GM12878 (cell line): ENCODE results near the gene CCDC187. TPM values are rescaled to one million over a fixed set of nuclear protein-coding genes. Genes with fewer than 3 reads are reported as not detected.
A peak's percentile ranks its signal among the peaks of the same experiment; 100 is the strongest.

Experiments
- ATAC-seq: fragments of 200-7000 bp; cut with Tn5 transposase; 3 replicates; pipeline ENCODE4 v1.9.1; 2020; ENCODE audit warnings: mild to moderate bottlenecking, moderate library complexity
- BruUV-seq: library from RNA; stranded (reverse); fragments of 400-500 nt; replicated peaks from 2 replicates; lab custom pipeline; 2021; lab: Mats Ljungman, UMichigan
- CTCF ChIA-PET: fragments of 300-600 bp; sonication (Branson Sonifier 250); formaldehyde crosslinking; extraction: SDS; loops from one replicate; lab custom pipeline; 2021; ENCODE audit warnings: inconsistent platforms; lab: Yijun Ruan, JAX
- POLR2A ChIA-PET: fragments of 350-600 bp; formaldehyde crosslinking; extraction: SDS; loops from one replicate; lab custom pipeline; 2021; ENCODE audit warnings: inconsistent platforms; lab: Charles Lee
- RAD21 ChIA-PET: fragments of 300-600 bp; sonication (Branson Sonifier 250); formaldehyde crosslinking; loops from one replicate; lab custom pipeline; 2023; ENCODE audit warnings: antibody characterized with exemption; ENCODE audit not compliant: unreplicated experiment; lab: Charles Lee
- SMC1A ChIA-PET: fragments of 300-600 bp; sonication (Branson Sonifier 250); formaldehyde crosslinking; loops from one replicate; lab custom pipeline; 2023; ENCODE audit not compliant: unreplicated experiment, uncharacterized antibody; lab: Charles Lee
- DNase-seq: peaks from one replicate; pipeline ENCODE4 v3.0.0-alpha.2; 2011; ENCODE audit warnings: low read depth, low spot score
- FAIRE-seq: peaks from 3 replicates; lab custom pipeline; 2011; peaks lifted over from hg19 to GRCh38; lab: Jason Lieb, UNC
- H2AFZ ChIP-seq: 2 replicates; pipeline ENCODE4 v1.6.0; 2011; ENCODE audit warnings: low read depth, low read length, control low read depth; ENCODE audit not compliant: control insufficient read depth
- H3K27ac ChIP-seq: 2 replicates; pipeline ENCODE4 v1.5.1; 2011; ENCODE audit warnings: control low read depth; ENCODE audit not compliant: control insufficient read depth, insufficient read depth
- H3K27me3 ChIP-seq, 2 experiments: replicated peaks in 1 of 2; 2 replicates each; pipeline versions ENCODE4 v1.6.0 to v1.6.1; 2011; ENCODE audit warnings: low read length in 1 of 2; ENCODE audit not compliant: control insufficient read depth in 2 of 2, insufficient read depth in 2 of 2
- H3K36me3 ChIP-seq, 2 experiments: 2 replicates each; pipeline ENCODE4 v1.5.1; 2011; ENCODE audit warnings: low read length in 1 of 2; ENCODE audit not compliant: control insufficient read depth in 2 of 2, insufficient read depth in 2 of 2
- H3K4me1 ChIP-seq: 2 replicates; pipeline ENCODE4 v1.6.1; 2011; ENCODE audit warnings: mild to moderate bottlenecking, low read length, moderate library complexity, mixed read lengths; ENCODE audit not compliant: control insufficient read depth, insufficient read depth
- H3K4me2 ChIP-seq: 2 replicates; pipeline ENCODE4 v1.6.0; 2011; ENCODE audit warnings: control low read depth; ENCODE audit not compliant: control insufficient read depth, insufficient read depth
- H3K4me3 ChIP-seq: fragments of 200-600 bp; sonication (generic); 2 replicates; pipeline ENCODE4 v1.5.1; 2016
- H3K79me2 ChIP-seq: 2 replicates; pipeline ENCODE4 v1.6.0; 2011; ENCODE audit warnings: low read length; ENCODE audit not compliant: control insufficient read depth, insufficient read depth
- H3K9ac ChIP-seq: 2 replicates; pipeline ENCODE4 v1.8.0; 2011; ENCODE audit warnings: low read length, control low read depth, mixed read lengths; ENCODE audit not compliant: control insufficient read depth, insufficient read depth
- H3K9me3 ChIP-seq: replicated peaks from 3 replicates; pipeline ENCODE4 v1.5.1; 2011; ENCODE audit warnings: mild to moderate bottlenecking, low read length; ENCODE audit not compliant: control insufficient read depth, insufficient read depth
- H4K20me1 ChIP-seq: 2 replicates; pipeline ENCODE4 v1.6.0; 2011; ENCODE audit not compliant: control insufficient read depth, insufficient read depth
- BACH1 ChIP-seq: fragments of 450-650 bp; IDR thresholded peaks from 2 replicates; pipeline ENCODE4 v1.6.1; 2017; ENCODE audit warnings: mild to moderate bottlenecking, borderline replicate concordance
- BCL11A ChIP-seq: IDR thresholded peaks from 2 replicates; pipeline ENCODE4 v1.6.1; 2011; ENCODE audit warnings: low read depth, low read length
- EGR1 ChIP-seq, 2 experiments: IDR thresholded peaks; 1 replicate in 1 of 2; 2 replicates in 1 of 2; pipeline ENCODE4 v1.6.1; 2011 to 2012; ENCODE audit warnings: low read depth in 2 of 2, low read length in 2 of 2, borderline replicate concordance in 1 of 2, mild to moderate bottlenecking in 1 of 2, moderate library complexity in 1 of 2
- ESRRA ChIP-seq: IDR thresholded peaks from 2 replicates; pipeline ENCODE4 v1.6.1; 2012; ENCODE audit warnings: mild to moderate bottlenecking, low read length, improper control_type of control experiment
- FOXM1 ChIP-seq: IDR thresholded peaks from 2 replicates; pipeline ENCODE4 v1.6.1; 2012; ENCODE audit warnings: low read depth, mild to moderate bottlenecking, inconsistent platforms, low read length, moderate library complexity
- MTA3 ChIP-seq: IDR thresholded peaks from 2 replicates; pipeline ENCODE4 v1.6.1; 2012; ENCODE audit warnings: low read length, inconsistent platforms, borderline replicate concordance
- MYC ChIP-seq: IDR thresholded peaks from 2 replicates; pipeline ENCODE4 v1.6.1; 2011; ENCODE audit warnings: mild to moderate bottlenecking, low read length, moderate library complexity, inconsistent platforms; ENCODE audit not compliant: insufficient read depth, insufficient replicate concordance, insufficient read length, severe bottlenecking
- PKNOX1 ChIP-seq: fragments of 450-650 bp; IDR thresholded peaks from 2 replicates; pipeline ENCODE4 v1.6.1; 2016; ENCODE audit warnings: mild to moderate bottlenecking
- POLR2AphosphoS5 ChIP-seq: IDR thresholded peaks from 2 replicates; pipeline ENCODE4 v1.6.1; 2011; ENCODE audit warnings: mild to moderate bottlenecking, low read length, inconsistent platforms
- RAD51 ChIP-seq: fragments of 450-650 bp; IDR thresholded peaks from 2 replicates; pipeline ENCODE4 v1.6.1; 2016; ENCODE audit warnings: moderate library complexity, mild to moderate bottlenecking, inconsistent platforms
- SMAD1 ChIP-seq: fragments of 450-650 bp; IDR thresholded peaks from 2 replicates; pipeline ENCODE4 v1.6.1; 2018; ENCODE audit warnings: mild to moderate bottlenecking, low read depth; ENCODE audit not compliant: partially characterized antibody
- SP1 ChIP-seq: IDR thresholded peaks from one replicate; pipeline ENCODE4 v1.6.1; 2011; ENCODE audit warnings: low read depth, low read length
- SREBF1 ChIP-seq: IDR thresholded peaks from 2 replicates; pipeline ENCODE4 v1.6.1; 2012; ENCODE audit warnings: mild to moderate bottlenecking, low read length
- SRF ChIP-seq, 2 experiments: IDR thresholded peaks; 2 replicates each; pipeline ENCODE4 v1.6.1; 2011; ENCODE audit warnings: low read depth in 2 of 2, low read length in 2 of 2, mild to moderate bottlenecking in 1 of 2, moderate library complexity in 1 of 2
- TCF3 ChIP-seq: IDR thresholded peaks from 2 replicates; pipeline ENCODE4 v1.6.1; 2012; ENCODE audit warnings: low read depth, mild to moderate bottlenecking, low read length, borderline replicate concordance; ENCODE audit not compliant: insufficient read depth
- USF2 ChIP-seq: IDR thresholded peaks from 2 replicates; pipeline ENCODE4 v1.6.1; 2011; ENCODE audit warnings: low read depth, low read length, improper control_type of control experiment, borderline replicate concordance
- ZBTB11 ChIP-seq: fragments of 450-650 bp; formaldehyde crosslinking; IDR thresholded peaks from 2 replicates; pipeline ENCODE4 v1.5.0; 2022; ENCODE audit warnings: mild to moderate bottlenecking, missing genetic modification characterization
- ZNF207 ChIP-seq: fragments of 450-650 bp; IDR thresholded peaks from 2 replicates; pipeline ENCODE4 v1.6.1; 2014; ENCODE audit warnings: antibody characterized with exemption, mild to moderate bottlenecking, borderline replicate concordance
- WGBS: methylation state at CpG from one replicate; pipeline ENCODE4 v1.1.6; 2016; ENCODE audit warnings: low lambda C conversion rate; ENCODE audit not compliant: insufficient replicate concordance, insufficient coverage; ENCODE audit errors: missing lambda C conversion rate; 5-methylcytosine and 5-hydroxymethylcytosine counted together
- in situ Hi-C: fragments of 300-500 bp; cut with MboI; formaldehyde crosslinking; loops from 9 replicates; pipeline ENCODE4 v1.14.3; 2018; ENCODE audit warnings: mixed read lengths
- intact Hi-C: fragments of 100-400 bp; cut with micrococcal nuclease; formaldehyde crosslinking; loops from one replicate; pipeline ENCODE4 v1.14.2; 2022; ENCODE audit not compliant: unreplicated experiment
- polyA plus RNA-seq, 11 experiments: library from polyadenylated mRNA; depleted of rRNA in 4 of 11; unstranded in 6 of 11; stranded (reverse) in 5 of 11; fragments of >200 nt; fragmentation: Nextera tagmentation in 4 of 11; fragmentation: Illumina TruSeq in 1 of 11; extraction: Ambion mirVana in 4 of 11; extraction: Trizol in 1 of 11; gene quantifications; 1 replicate in 1 of 11; 2 replicates in 10 of 11; pipeline versions ENCODE4 v1.2.1 to v1.2.3, GENCODE V29; 2011 to 2016; ENCODE audit warnings: inconsistent platforms in 2 of 11, missing spikeins in 2 of 11, low read depth in 1 of 11
- total RNA-seq, 4 experiments: library from RNA; depleted of rRNA in 3 of 4; stranded (reverse); fragments of >200 nt in 3 of 4; fragmentation: Illumina TruSeq in 1 of 4; extraction: Trizol in 1 of 4; gene quantifications; 2 replicates each; pipeline versions ENCODE4 v1.2.1 to v1.2.3, GENCODE V29; 2013 to 2021

The CCDC187 gene
- total and polyA plus RNA-seq, 10 of the 15 experiments (the other 5 are each of a cell fraction or from before 2014, with no cell fraction given), result 0.04 to 0.23 (median 0.04) TPM; not detected in 7

GRCh38 chr9:136206602-136207275 is 97.2 kb downstream of the CCDC187 start:
- RAD21 ChIA-PET, result no interaction called here
- CTCF ChIA-PET, result interaction anchor here (1.7 kb wide), 1 partner anchor 36 kb away, joined by 4 read pairs; no protein-coding TSS in a partner anchor
- Histone ChIP-seq H3K27ac (no peak overlapping the region), H2AFZ (no peak overlapping the region), H3K4me2 (no peak overlapping the region), H3K4me1 (no peaks in the 10 kb centered on the region), H3K27me3 (peaks cover 0 to 2% of the 10 kb centered on the region in 2 experiments; a peak in 3 of 4 replicates), H3K9me3 (no peaks in the 10 kb centered on the region), H3K4me3 (no peak overlapping the region), H3K79me2 (no peaks in the 10 kb centered on the region), H3K36me3 (peaks cover 0 to 7% of the 10 kb centered on the region in 2 experiments; a peak in 3 of 4 replicates), H4K20me1 (peaks cover 4% of the 10 kb centered on the region; the same call in 1 of the 2 replicates), H3K9ac (no peak overlapping the region)
- BruUV-seq, result TSS peak; percentile 72
- intact Hi-C loops (no loop called here), in situ Hi-C loops (no loop called here)
- DNase-seq (no peak), FAIRE-seq (no peak), ATAC-seq (no peak)
- WGBS, result 83% methylated on average over 16 of the region's 16 CpGs
- SMC1A ChIA-PET, result no interaction called here
- POLR2A ChIA-PET, result no interaction called here
- TF ChIP-seq SP1, result no peak
- TF ChIP-seq TCF3, result no peak
- TF ChIP-seq SRF (IDR thresholded peaks at IDR 0.05; ENCODE audit: low read depth in 2 of 2, low read length in 2 of 2), result no peak
- no peak for TF ChIP-seq POLR2AphosphoS5
- no peak for TF ChIP-seq RAD51
- TF ChIP-seq BACH1, result no peak
- no peak for TF ChIP-seq SREBF1
- TF ChIP-seq ZNF207, result no peak
- no peak for TF ChIP-seq USF2
- TF ChIP-seq ZBTB11, result no peak
- TF ChIP-seq MTA3, result no peak
- no peak for TF ChIP-seq BCL11A
- TF ChIP-seq SMAD1, result no peak
- no peak for TF ChIP-seq MYC
- no peak for TF ChIP-seq PKNOX1
- TF ChIP-seq ESRRA, result no peak
- TF ChIP-seq FOXM1, result no peak
- no peak for TF ChIP-seq EGR1 (IDR thresholded peaks at IDR 0.05; ENCODE audit: borderline replicate concordance in 1 of 2, low read depth in 2 of 2, low read length in 2 of 2)
